Fibroblast of upper back skin (primary cell): Measurements from ENCODE around the gene ASB16.
"Not testable (repeated sequence)": the region's sequence is repeated elsewhere in the genome, so short reads cannot be mapped to it uniquely, and the experiment has no call there.

Experiments used
- DNase-seq: peaks from one replicate; pipeline ENCODE4 v3.0.0-alpha.2; 2013

Gene ASB16

DNA sequence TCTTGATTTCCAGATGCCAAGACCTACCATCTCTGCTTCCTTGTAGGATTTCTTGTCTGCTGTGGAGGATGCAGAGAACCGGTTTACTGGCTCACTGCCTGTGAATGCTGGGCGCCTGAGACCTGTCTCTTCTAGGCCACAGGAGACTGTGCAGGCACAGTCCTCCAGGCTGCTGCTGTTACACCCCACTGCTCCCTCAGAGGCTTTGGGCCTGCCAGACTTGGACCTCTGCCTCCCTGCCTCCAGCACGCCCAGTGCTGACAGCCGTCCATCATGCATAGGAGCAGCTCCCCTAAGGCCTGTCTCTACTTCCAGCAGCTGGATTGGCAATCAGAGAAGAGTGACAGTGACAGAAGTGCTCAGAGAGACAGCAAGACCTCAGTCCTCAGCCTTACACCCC is 22.7 kb upstream of the ASB16 start:
- DNase-seq, result no peak

DNA sequence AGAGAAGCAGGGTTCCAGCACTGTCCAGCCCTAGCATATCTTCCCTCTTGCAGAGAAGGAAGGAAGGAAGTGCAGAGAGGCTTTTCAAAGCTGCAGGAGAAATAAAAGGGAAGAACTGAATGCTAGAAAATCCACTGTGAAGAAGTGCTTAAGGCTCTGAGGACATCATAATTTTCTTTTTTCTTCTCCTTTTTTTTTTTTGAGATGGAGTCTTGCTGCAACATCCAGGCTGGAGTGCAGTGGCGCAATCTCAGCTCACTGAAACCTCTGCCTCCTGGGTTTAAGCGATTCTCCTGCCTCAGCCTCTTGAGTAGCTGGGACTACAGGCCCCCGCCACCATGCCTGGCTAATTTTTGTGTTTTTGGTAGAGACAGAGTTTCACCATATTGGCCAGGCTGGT is 21.4 kb upstream of the ASB16 start:
- DNase-seq, result not testable (repeated sequence)

GRCh38 chr17:44149750-44150329 is 20.7 kb upstream of the ASB16 start:
- no peak for DNase-seq

- no peak for DNase-seq
Measured at GRCh38 chr17:44152875-44153274, 17.6 kb upstream of the ASB16 start.

- no peak for DNase-seq
Measured at GRCh38 chr17:44155488-44155887, 15.0 kb upstream of the ASB16 start.

GRCh38 chr17:44159519-44160210 is 10.8 kb upstream of the ASB16 start:
- no peak for DNase-seq

DNA sequence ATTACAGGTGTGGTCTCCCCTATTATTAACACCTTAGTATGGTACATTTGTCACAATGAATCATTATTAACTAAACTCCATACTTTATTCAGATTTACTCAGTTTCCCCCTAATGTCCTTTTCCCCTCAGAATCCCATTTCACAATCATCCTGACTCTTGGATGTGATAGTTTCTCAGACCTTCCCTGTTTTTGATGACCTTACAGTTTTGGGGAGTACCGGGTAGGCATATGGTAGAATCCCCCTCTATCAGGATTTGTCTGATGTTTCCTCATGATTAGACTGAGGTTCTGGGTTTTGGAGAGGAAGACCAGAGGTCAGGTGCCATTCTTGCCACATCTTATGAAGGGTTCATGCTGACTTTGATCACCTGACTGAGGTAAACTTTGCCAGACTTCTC is 6.0 kb upstream of the ASB16 start:
- no peak for DNase-seq

- no peak for DNase-seq
Measured at GRCh38 chr17:44167181-44167861, 3.2 kb upstream of the ASB16 start.

DNA sequence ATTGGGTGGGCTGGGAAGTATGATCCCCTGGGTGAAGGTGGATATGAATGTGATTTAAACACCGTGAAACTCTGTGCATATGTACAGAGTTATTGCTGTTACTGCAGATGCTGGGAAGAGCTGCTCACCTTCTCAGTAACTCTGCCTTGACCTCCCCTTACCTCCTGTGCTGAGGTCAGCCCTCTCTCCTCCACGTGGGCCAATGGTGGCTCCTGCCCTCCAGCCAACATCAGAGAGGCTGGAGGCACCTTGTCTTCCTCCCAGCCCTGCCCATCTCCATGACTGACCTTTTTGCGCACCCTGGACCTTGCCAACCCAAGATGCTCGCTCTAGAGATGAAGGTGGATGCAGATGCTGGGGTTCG is 387 bp upstream of the ASB16 start:
- no peak for DNase-seq

DNA sequence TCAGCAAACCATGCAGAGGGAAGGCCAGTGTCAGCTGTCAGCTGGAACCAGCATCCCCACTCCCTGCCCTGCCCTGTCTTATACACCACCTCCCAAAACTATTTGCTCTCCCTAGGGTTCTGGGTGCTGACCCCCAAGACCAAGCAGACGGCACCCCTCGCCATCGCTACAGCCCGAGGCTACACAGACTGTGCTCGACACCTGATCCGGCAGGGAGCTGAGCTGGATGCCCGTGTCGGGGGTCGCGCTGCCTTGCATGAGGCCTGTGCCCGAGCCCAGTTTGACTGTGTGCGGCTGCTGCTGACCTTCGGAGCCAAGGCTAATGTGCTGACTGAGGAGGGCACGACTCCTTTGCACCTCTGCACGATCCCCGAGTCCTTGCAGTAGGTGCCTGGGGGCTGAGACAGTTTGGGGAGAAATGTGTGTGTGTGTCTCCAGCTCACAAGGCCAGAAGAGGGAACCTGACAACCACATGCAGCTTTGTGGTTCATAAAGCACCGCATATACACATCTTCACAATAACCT is 1.5 kb downstream of the ASB16 start:
- no peak for DNase-seq

DNA sequence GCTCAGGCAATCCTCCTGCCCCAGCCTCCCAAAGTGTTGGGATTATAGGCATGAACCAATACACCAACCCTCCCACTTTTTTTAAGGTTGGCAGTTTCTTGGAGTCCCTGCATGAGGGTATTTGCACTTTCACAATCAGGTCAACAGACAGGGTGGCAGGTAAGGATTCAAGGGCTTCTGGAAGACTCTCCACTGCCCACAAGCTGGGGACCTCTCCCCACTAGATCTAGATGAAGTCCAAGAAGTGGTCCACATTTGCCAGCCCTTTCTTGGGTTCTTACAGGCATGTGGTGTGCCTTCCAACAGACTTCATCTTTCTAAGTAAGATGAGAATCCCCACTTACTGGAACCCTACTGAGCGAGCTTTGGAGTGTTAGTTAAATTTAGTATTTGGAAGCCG is 3.9 kb downstream of the ASB16 start:
- no peak for DNase-seq

DNA sequence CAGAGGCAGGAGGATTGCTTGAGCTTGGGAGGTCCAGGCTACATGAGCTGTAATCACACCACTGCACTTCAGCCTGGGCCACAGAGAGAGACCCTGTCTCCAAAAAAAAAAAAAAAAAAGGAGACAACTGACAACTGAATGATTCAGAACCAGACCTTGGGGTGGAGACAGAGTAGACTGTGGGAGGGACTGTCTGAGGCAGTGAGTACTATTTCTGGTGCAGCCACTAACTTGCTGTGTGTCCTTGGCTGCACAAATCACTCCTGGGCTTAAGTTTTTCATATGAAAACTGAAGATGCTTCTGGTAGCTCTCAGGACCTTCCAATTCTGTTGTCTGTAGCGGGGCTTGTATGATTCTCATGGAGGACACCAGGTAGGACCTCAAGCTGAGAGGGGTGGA is 5.8 kb downstream of the ASB16 start:
- no peak for DNase-seq

- DNase-seq, result no peak
Measured at GRCh38 chr17:44176671-44177501, 6.4 kb downstream of the ASB16 start.

- DNase-seq, result no peak
Measured at GRCh38 chr17:44177640-44178039, 7.1 kb downstream of the ASB16 start.

- no peak for DNase-seq
Measured at GRCh38 chr17:44178133-44178532, 7.6 kb downstream of the ASB16 start.

- DNase-seq, result no peak
Measured at GRCh38 chr17:44183024-44183423, 12.5 kb downstream of the ASB16 start.

- no peak for DNase-seq
Measured at GRCh38 chr17:44184212-44184810, 13.8 kb downstream of the ASB16 start.

DNA sequence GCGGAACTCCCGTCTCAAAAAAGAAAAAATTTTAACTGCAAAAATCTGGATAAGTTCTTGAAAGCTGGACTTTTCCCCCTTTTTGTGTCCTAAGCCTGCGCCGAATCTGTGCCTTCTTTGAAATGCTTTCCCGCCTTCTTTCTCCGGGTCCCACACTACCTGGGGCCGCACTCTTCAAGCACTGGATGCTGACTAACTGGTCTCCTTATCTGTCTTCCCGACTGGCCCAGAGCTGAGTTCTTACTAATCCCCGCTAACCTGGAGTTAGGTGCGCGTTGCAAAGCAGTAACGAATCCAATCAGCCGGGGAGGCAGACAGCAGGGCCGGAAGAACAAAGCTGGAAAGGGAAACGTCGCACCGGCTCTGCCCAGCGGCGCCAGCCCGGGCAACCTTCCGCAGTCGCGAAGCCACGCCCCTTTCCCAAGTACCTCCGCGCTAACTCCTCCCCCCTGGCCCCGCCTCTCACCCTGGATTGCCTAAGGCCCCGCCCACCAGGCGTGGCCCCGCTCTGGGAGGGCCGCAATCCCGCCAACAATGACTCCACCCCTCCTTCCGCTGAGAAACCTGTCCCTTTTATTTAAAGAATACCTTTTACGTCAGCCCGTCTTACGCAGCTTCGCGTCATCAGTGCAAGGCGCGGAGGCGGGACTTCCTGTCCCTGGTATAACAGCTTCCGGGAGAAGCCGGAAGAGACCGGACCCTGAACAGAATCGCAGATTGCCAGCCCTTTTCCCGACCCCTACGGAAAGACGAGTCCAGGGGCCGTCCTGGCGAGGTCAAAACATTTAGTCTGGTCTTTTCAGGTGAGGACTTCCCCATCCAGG is 16.0 kb downstream of the ASB16 start, which contains the start of gene TMUB2:
TSS of gene TMUB2 (plus strand) at position 666 of the 824 bp plus-strand sequence. CDS start 737 bp downstream, outside the sequence.
- DNase-seq, result peak; percentile 99

DNA sequence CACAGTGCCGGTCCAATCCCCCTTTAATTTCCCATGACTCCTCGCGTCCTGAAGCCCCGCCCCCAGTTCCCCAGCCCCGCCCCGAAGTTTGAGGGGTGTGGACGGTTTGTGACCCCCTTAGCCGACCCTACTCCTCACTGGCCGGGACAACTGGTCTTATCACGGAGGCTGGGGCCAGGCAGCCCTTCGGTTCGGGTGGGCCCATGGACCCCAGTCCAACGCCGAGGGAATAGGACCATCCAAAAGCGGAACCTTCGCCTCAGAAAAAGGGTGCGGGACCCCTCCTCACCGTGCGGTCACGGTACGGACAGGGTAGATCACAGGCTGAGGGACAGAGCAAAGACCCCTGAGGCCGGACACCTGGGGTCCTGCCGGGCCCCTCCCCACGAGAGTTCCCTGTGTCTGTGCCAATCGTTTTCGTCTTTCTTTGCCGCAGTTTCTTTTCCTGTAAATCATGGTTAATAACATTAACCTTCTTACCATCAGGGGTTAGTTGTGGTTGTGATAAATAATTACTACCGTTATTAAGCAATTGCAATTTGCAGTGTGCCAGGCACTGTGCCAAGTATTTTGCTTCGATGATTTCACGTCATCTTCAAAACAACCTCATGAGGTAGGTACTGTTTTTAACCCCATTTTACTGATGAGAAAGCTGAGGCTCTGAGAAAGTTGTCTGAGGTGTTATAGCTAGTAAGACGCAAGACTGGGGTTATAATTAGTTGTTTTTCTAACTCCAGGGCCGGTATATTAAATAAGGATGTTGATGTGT is 16.8 kb downstream of the ASB16 start:
- DNase-seq, result peak; percentile 25

DNA sequence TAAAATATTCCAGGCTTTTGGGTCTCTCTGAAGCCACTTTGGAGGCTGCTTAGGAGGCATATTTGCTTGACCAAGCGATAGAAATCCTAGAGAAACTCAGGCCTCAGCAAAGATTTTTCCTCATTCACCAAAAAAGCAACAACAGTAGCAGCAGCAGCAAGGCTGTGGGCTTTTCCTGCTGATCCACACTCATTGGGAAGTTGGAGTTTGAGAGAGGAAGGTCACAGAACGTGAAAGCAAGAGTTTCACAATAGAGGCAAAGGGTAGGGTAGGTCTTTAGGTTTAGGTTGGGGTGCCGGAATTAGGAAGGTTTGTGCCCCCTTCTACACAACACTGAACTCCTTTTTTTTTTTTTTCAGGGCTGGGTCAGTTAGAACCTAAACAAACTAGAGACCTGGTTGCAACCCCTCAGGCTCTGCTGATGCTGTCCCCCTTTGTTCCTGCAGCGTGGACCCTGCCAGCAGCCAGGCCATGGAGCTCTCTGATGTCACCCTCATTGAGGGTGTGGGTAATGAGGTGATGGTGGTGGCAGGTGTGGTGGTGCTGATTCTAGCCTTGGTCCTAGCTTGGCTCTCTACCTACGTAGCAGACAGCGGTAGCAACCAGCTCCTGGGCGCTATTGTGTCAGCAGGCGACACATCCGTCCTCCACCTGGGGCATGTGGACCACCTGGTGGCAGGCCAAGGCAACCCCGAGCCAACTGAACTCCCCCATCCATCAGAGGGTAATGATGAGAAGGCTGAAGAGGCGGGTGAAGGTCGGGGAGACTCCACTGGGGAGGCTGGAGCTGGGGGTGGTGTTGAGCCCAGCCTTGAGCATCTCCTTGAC is 18.3 kb downstream of the ASB16 start:
- DNase-seq, result no peak
